HG02678 (cell line): Measurements from ENCODE around the gene DAGLA.

Experiments
- ATAC-seq: cut with Tn5 transposase; IDR thresholded peaks from one replicate; pipeline ENCODE4 v1.9.1; 2021; ENCODE audit warnings: mild to moderate bottlenecking, moderate library complexity; ENCODE audit not compliant: unreplicated experiment

Gene DAGLA

DNA sequence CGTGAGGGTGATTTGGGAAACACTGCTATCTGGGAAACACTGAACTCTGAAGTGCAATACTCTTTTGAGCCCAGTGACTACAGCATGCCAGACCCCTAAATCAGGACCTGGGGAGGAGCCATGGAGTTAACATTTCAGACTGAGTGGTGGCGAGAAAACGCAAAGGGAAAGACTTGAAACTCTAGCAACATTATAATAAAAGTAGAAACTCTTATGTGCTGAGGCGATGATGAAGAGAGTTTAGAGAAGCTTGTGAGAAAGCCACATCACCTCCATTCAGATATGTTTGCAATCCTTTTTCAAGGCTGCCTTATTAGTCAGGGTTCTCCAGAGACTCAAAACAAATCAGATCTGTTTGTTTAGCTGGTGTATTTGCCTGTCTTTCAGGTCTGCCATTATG is 114.4 kb downstream of the DAGLA start:
- no peak for ATAC-seq

DNA sequence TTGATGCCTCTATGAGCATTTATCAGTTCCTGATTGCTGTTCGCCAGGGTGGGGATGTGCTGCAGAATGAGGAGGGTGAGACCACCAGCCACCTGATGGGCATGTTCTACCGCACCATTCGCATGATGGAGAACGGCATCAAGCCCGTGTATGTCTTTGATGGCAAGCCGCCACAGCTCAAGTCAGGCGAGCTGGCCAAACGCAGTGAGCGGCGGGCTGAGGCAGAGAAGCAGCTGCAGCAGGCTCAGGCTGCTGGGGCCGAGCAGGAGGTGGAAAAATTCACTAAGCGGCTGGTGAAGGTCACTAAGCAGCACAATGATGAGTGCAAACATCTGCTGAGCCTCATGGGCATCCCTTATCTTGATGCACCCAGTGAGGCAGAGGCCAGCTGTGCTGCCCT is 115.3 kb downstream of the DAGLA start:
- ATAC-seq, result no peak

DNA sequence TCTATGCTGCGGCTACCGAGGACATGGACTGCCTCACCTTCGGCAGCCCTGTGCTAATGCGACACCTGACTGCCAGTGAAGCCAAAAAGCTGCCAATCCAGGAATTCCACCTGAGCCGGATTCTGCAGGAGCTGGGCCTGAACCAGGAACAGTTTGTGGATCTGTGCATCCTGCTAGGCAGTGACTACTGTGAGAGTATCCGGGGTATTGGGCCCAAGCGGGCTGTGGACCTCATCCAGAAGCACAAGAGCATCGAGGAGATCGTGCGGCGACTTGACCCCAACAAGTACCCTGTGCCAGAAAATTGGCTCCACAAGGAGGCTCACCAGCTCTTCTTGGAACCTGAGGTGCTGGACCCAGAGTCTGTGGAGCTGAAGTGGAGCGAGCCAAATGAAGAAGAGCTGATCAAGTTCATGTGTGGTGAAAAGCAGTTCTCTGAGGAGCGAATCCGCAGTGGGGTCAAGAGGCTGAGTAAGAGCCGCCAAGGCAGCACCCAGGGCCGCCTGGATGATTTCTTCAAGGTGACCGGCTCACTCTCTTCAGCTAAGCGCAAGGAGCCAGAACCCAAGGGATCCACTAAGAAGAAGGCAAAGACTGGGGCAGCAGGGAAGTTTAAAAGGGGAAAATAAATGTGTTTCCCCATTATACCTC is 115.8 kb downstream of the DAGLA start:
- ATAC-seq, result no peak
